GM21786 (cell line): Measurements from ENCODE around the gene CHMP1A.

Experiments used
- ATAC-seq: cut with Tn5 transposase; IDR thresholded peaks from one replicate; pipeline ENCODE4 v1.9.1; 2021; ENCODE audit not compliant: unreplicated experiment

Gene CHMP1A

GRCh38 chr16:89629827-89630610, 27.5 kb downstream of the CHMP1A start:
- no peak for ATAC-seq

- ATAC-seq, result no peak
Observed at GRCh38 chr16:89624777-89625761, 32.4 kb downstream of the CHMP1A start.

- ATAC-seq, result no peak
Observed at GRCh38 chr16:89623511-89624261, 33.8 kb downstream of the CHMP1A start.

- ATAC-seq, result no peak
Observed at GRCh38 chr16:89621698-89622409, 35.7 kb downstream of the CHMP1A start.

- no peak for ATAC-seq
Observed at GRCh38 chr16:89621136-89621697, 36.3 kb downstream of the CHMP1A start.

GRCh38 chr16:89620406-89620841, 37.1 kb downstream of the CHMP1A start:
- ATAC-seq, result no peak

- ATAC-seq, result no peak
Observed at GRCh38 chr16:89619840-89620239, 37.7 kb downstream of the CHMP1A start.

GRCh38 chr16:89618109-89618998, 39.2 kb downstream of the CHMP1A start:
- ATAC-seq, result no peak

- ATAC-seq, result no peak
Observed at GRCh38 chr16:89617036-89617435, 40.5 kb downstream of the CHMP1A start.

- ATAC-seq, result no peak
Observed at GRCh38 chr16:89616623-89617022, 40.9 kb downstream of the CHMP1A start.

- no peak for ATAC-seq
Observed at GRCh38 chr16:89615596-89616090, 41.9 kb downstream of the CHMP1A start.

GRCh38 chr16:89615176-89615575, 42.3 kb downstream of the CHMP1A start:
- ATAC-seq, result no peak

- ATAC-seq, result no peak
Observed at GRCh38 chr16:89613954-89614459, 43.5 kb downstream of the CHMP1A start.

GRCh38 chr16:89613231-89613953, 44.1 kb downstream of the CHMP1A start, which contains the start of gene DPEP1:
Gene DPEP1 (plus strand): TSS chr16:89613642. CDS start chr16:89630411, 16,769 bp downstream.
- no peak for ATAC-seq

GRCh38 chr16:89612415-89613166, 44.9 kb downstream of the CHMP1A start:
- ATAC-seq, result no peak

- no peak for ATAC-seq
Observed at GRCh38 chr16:89610108-89610453, 47.4 kb downstream of the CHMP1A start.
